GM19351 (cell line): ENCODE results near the gene RNPEPL1.
"Not testable (repeated sequence)": the region's sequence is repeated elsewhere in the genome, so short reads cannot be mapped to it uniquely, and the experiment has no call there.

Experiments
- ATAC-seq: cut with Tn5 transposase; IDR thresholded peaks from one replicate; pipeline ENCODE4 v1.9.1; 2021; ENCODE audit warnings: mild to moderate bottlenecking, moderate library complexity; ENCODE audit not compliant: unreplicated experiment

The RNPEPL1 gene

DNA sequence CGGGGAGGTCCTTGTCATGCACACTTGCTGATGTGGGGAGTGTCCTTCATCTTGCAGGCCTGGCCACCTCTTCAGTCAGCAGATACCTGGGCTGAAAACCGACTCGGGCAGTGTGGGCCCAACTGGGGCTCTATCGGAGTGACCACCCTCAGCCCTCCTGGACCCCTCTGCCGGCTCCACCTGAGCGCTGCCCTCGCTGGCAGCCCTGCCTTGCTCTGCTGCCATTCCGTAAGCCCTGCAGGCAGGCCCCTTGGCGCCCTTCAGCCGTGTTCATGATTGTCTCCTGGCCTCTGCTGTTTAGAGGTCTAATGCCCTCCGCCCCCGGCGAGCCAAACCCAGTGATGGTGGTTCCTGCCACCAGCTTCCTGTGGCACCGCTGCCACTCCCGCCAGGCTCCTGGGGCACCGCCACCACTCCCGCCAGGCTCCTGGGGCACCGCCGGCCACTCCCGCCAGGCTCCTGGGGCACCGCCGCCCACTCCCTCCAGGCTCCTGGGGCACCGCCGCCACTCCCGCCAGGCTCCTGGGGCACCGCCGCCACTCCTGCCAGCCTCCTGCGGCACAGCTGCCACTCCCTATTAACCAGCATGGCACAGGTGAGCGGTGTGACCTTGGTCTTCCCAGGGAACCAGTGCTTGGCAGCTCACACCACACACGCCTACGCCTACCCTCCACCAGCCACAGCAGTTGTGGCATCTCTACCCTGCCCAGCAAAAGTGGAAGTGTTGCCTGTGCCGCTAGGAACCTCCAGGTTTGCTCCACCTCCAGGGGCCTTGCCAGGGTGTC, 34.2 kb downstream of the RNPEPL1 start:
- ATAC-seq: no peak

DNA sequence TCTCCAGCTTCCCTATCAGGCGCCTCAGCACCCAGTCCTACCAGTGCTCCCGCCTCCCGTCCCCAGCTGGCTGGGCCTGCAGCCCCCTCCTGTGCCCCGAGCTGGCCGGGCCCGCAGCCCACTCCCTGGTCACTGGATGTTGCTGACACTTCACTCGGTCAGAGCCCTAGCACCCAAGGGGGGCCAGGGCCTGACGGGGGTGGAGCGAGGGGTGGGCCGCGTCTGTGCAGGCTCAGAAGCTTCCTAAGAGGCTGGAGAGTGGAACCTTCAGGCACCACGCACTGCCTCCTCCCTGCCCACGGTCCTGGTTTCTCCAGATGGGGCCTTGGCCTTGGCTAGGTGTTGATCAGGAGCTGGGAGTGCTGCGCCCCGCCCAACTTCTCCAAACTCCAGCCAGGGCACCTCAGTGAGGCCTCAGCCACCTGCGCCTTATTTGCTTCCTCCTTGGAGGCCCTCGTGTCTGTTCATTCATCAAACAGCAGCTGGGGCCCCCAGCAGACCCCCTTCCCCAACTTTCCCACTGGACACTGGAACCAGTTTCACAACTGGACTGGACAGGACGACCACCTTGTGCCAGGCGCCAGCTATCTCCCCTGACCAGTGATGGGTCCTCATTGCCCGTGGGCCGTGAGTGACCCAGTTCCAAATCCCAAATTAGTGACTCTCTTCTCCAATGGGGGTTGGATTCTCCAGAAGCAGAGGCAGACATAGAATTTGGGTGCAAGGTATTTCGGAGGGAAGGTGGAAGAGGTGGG, 35.0 kb downstream of the RNPEPL1 start:
- ATAC-seq: no peak

DNA sequence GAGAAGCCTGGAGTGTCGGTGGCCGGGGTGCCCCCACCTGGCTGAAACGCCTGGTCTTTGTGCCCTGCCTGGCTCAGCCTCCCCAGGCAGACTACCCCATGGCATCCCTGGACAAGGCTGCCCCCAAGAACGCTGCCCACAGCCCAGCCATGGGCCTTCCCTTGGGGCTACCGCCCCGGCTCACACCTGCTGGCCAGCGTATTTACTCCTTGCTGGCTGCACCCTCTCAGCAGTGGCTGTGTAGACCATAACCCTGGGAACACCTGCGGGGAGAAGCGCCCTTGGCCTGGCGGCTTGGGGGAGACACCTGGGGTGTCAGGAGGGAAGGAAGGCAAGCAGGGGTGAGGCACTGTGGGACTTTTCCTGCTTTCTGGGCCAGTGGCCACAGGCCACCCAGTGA, 35.6 kb downstream of the RNPEPL1 start:
- no peak for ATAC-seq

DNA sequence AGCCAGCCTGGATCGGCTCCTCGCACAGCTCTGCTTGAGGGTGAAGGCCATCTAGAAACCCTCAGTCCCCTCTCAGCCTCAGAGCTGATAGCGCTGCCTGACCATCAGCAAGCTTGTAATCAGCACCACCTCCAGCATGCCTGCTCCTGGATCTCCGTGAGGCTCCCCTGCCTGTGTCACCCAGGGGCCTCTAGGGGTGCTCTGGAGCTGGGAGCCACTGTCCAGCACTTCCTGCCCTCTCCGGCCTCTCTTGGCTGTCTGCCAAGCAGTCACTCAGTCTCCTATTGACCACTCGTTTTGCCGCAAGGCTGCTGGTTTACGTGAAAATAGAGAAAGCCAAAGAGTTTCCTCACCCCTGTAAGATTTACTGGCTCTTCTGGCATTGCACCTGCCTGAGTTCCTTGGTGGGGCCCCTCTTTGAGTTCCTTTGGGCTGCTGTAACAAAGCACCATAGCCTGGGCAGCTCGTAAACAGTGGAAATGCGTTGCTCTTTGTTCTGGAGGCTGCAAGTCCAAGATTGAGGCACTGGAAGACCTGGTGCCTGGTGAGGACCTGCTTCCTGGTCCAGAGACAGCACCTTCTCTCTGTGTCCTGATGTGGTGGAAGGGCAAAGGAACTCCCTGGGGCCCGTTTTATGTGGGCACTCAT, 36.1 kb downstream of the RNPEPL1 start:
- no peak for ATAC-seq

DNA sequence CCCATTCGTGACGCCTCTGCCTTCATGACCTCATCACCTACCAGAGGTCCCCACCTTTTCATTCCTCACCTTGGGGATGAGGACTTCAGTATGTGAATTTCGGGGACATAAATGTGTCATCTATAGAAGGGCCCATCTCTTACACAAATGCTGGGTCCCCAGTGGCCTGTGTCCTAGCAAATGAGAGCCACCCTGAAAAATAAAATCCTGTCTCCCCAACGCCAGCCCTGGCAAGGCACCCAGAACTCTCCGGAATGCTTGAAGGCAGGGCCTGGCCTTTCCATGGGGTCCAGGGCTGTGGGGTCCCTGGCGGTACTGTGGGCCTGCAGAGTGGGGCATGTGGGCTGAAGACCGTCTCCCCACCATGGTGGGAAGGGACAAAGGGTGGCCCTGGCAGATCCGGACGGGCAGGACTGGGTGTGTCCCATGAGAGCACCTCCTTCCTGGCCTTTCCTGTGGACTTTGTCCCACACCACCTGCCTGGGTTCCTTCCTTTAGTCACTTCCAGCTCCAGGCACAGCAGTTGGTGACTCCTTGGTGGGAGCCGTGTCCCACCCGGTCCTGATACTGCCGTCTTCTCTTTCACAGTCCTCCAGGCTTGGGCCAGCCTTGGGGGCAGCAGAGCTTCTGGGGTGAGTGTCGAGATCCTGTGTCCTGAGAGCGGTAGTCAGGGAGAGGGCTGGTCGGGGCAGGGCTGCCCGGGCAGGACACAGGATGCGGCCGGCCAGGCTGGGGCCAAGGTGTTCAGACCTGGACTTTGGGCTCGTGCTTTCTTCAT, 36.8 kb downstream of the RNPEPL1 start:
- no peak for ATAC-seq

DNA sequence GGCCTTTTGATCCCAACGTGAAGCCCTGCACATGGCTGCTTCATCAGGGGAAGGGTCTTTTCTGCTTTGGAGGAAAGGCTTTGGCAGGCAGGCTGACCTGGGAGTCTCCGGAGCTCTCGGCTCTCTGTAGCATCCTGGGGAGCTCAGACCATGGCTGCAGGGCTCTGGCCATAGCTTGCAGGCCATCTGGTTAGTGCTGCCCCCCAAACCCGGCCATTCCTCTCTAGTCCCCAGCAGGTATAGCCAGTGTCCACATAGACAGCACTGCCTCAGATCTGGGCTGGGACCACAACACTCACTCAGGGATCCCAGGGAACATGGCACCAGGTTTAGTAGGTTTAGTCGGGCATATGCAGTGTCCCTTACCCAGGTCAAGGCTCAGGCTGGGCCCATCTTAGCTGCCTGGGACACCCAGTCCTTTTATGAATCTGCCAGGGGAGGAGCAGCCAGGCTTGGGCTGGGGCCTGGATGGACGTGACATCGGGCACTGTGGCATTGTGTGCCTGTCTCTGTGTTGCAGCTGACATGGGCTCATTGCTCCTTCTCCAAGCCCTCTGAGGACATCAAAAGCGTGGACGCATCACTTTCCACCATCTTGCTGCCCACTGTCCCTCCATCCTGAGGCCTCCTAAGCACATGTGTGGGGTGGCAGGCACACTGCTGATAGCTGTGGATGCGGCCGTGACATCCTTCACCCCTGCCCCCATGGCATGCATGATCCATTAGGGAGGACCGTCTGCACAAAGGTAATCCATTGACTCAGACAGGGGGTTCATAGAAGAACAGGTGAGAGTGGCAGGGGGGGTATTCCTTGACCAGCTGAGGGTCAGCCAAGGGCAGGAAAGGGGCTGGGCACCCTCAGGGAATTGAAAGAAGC, 37.8 kb downstream of the RNPEPL1 start:
- no peak for ATAC-seq

DNA sequence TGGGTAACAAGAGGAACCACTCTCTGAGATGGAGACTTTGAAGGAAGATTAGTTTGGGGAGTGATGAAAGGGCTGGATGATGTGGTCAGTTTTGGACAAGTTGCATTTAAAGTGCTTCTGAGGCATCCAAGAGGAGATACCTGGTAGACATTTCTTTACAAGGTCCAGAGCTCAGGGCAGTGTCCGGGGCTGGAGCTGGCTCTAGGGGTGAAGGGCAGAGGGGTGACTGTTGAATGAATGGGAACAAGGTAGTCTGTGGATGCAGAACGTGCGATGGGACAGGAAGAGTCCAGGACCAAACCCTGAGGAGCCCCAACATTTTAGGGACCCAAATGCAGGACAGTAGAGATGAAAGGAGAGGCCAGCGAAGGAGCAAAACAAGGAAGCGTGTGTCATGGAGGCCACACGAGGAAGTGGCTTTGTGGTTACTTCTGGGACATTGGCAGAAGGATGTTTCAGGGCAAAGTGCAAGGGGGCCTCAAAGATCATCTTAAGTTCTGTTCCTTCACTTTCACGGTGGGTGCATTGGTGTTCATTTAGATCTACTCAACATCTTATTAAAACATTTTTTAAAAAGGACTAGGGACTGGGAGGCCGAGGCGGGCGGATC, 43.4 kb downstream of the RNPEPL1 start:
- no peak for ATAC-seq

DNA sequence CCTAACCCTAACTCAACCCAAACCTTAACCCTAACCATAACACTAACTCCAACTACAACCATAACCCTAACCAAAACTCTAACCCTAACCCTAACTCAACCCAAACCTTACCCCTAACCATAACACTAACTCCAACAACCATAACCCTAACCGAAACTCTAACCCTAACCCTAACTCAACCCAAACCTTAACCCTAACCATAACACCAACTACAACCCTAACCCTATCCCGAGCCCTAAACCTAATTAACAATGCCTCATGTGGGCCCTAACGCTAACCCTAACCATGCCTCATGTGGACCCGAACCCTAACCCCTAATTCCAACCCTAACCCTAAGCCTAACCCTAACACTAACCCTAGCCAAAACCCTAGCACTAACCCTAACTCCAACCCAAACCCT, 45.5 kb downstream of the RNPEPL1 start:
- no peak for ATAC-seq

DNA sequence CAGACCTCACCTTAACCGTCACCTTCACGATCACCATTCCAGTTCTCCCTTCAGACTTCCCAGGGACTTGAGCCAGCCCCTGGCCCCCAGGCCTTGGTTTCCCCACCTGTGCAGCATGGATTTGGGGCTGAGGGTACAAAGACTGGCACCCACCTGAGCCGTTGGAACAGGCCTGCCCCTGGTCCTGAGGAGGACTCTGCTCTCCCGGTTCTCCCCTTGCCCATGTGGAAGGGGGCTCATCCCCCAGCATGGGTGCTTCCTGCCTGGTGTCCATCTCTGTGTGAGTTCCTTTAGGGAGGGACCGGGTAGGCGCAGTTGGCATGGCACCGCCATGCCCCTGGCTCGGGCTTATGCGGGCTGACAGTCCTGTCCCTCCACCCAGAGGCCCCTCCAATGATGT, 46.1 kb downstream of the RNPEPL1 start:
- no peak for ATAC-seq

DNA sequence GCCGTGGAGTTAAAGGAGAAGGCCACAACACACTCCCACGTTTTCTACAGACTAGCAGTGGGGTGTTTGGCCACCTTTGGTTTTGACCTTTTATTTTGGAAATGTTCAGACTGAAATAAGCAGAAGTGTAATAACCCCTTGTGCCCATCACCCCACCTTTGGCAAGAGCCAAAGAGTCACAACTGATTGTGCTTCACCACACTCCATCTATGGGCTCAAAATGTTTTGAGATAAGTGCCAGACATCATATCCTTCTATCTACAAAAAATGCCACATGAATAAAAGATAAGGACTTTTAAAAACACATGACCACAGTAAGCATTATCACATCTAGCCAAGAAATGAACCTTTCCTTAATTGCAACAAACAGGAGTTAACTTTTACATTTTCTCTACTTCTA, 47.1 kb downstream of the RNPEPL1 start:
- ATAC-seq: no peak

DNA sequence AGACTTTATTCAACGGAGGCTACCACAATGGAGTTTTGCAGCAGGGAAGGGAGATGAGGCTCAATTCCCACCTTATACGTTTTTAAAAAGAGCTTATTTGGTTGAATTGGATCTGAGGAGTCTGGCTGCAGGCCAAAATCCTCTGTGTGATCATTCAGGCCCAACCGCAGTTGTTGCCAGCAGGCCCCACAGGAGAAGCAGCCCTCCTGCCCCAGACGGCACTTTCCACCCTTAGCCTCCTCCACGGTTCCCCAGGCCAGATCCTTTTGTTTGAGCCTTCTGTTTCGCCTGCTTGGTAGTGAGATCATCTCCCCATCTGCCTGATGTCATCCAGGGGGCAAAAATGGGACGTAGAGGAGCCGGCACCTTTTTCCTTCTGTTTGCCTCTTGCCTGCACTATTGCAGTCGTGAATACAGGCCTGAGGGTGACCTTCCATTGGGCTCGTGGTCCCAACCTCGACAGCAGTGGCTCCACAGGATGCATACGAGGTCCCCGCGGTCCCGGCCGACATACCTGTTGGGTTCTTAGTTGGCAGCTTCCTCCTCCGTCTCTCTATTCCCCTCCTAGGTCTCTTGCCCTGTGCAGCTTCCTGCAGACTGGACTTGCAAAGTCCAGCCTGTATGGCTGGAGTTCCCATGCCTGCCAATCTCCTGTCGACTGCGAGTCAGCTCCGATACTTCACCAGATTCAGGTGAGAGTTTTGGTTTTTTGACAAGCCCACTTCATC, 47.7 kb downstream of the RNPEPL1 start:
- no peak for ATAC-seq

DNA sequence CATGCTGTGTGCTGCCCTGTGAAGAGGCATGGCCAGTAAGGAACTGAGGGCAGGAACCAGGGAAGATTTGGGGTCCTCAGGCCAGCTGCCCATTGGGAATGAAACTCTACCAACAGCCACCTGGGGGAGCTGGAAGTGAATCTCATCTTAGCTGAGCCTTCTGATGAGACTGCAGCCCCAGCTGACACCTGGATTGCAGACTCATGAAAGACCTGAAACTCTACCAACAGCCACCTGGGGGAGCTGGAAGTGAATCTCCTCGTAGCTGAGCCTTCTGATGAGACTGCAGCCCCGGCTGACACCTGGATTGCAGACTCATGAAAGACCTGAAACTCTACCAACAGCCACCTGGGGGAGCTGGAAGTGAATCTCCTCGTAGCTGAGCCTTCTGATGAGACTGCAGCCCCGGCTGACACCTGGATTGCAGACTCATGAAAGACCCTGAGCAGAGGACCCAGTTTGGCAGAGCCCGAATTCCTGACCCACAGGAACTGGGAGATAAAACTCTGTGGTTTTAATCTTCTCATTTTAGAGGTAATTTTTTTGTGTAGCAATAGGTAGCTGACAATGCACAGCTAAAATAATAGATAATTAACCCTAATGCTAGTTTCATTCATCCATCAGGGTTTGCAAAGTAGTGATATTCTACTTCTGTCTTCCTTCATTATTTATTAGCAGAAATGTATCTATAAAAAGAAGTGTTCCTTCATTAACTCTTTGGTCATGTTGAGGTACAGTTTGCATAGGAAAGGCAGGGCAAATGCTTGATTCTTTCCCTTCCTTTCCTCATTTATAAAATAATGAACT, 48.8 kb downstream of the RNPEPL1 start:
- not testable (repeated sequence) for ATAC-seq

DNA sequence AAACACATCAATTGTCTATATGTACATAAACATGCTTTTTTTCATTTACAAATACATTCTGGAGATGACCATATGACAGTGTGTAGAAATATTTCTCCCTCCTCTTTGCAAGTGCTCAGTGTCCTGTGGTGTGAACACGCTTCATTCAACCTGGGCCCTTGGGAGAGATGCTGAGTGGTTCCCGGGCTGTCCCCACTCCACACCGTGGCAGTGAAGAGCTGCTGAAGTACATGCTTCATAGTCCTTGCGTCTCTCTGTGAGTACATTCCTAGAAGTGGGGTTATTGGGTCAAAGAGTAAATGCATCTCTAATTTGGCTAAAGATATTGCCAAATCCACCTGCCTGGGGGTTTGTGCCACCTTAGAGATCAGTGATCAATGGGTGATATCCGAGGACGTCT, 50.5 kb downstream of the RNPEPL1 start:
- no peak for ATAC-seq

DNA sequence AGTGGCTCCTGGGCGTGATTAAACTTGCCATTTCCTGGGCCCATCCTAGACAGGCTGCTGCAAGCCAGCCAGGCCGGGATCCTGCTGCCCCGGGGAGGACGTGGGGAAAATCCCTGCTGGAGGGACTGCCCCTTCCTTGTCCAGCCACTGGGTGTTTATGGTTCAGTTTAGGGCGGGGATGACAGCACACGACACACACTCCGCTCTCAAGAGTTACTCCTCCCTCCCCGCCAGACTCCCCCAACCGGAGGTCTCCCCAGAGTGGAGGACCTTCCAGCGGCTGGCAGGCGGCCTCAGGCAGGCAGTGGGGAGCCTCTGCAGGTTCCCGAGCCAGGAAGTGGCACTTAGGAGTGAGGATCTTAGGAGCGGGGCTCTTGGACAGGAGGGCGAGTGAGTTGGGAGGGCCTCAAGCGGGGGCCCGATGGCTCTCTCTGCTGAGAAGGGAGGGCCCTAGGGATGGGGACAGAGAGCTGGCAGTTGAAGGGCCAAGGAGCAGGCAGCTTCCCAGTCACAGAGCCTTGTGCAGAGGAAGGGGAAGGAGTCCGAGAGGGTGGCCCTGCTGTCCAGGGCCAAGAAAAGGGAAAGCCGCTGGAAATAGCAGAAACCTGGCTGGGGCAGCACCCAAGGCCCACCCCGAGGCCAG, 51.3 kb downstream of the RNPEPL1 start:
- no peak for ATAC-seq

DNA sequence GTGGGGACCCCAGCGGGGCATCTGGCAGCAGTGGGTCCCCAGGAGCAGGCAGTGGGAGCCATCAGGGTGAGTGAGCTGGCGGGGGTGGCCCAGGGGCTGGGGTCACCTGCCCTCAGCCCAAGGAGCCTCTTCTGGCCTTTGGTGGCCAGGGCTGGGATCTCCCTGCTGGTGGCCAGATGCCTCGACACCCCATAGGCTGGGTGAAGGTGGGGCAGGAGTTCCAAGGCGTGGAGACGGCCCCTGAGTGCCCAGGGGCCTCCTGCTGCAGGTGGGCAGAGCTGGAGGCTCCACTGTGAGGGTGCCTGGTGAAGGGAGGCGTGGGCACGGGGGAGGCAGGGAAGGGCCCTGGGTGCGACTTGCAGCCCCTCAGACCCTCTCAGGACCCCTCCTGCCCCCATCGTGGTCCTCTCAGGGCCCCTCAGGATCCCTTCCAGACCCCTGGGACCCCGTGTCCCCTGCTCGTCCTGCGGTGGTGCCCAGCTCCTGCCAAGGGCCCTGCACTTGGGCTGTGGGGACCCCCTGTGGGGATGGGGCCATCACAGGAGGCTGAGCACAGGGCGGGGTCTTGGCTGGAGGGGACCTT, 52.0 kb downstream of the RNPEPL1 start:
- ATAC-seq: no peak

DNA sequence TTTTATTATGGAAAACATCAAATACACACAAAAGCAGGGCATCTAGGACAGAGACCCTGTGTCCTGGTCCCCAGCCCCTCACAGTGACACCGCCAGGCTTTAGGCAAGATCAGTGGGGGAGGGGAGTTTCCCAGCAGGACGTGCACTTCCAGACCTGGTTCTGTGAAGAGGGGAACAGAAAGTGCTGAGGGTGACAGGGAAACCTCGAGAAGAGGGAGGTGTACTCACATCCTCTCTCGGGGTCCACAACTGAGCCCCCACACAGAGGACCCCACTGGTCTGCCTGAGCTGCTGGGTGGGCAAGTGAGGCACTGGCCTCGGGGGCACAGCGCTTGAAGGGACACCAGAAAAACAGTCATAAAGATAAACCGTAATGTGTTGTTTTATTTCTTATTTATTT, 52.6 kb downstream of the RNPEPL1 start:
- ATAC-seq: no peak

DNA sequence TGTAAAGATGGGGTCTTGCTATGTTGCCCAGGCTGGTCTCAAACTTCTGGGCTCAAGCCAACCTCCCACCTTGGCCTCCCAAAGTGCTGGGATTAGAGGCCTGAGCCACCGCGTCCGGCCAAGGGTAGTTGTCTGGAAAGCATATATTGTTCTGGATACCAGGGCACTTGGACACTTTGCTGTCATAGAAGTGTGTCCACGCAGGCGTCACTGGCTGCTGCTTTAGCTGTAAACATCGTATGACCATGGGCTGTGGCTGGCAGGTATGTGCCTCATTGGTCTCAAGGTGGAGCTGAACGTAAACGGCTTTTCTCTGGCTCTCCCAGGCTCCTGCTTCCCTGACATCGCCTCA, 53.8 kb downstream of the RNPEPL1 start:
- no peak for ATAC-seq
